Transverse colon (tissue), 4 donors: ENCODE measurements around the gene NQO2.

Experiments
- CTCF ChIP-seq, 5 experiments: fragments of 200-600 bp in 3 of 5; fragments of 450-650 bp in 2 of 5; sonication (generic) in 3 of 5; IDR thresholded peaks; 1 replicate in 2 of 5; 2 replicates in 3 of 5; pipeline ENCODE4 v1.5.1; 2016 to 2017; ENCODE audit warnings: antibody characterized with exemption in 5 of 5, inconsistent platforms in 3 of 5, mild to moderate bottlenecking in 2 of 5, moderate library complexity in 1 of 5
- EP300 ChIP-seq: sonication (generic); formaldehyde crosslinking; IDR thresholded peaks from one replicate; pipeline ENCODE4 v1.6.1; 2017; ENCODE audit warnings: antibody characterized with exemption, low read depth
- POLR2AphosphoS5 ChIP-seq, 3 donors: sonication (generic); formaldehyde crosslinking; IDR thresholded peaks; one replicate each; pipeline ENCODE4 v1.6.1; 2016; ENCODE audit warnings: antibody characterized with exemption in 3 of 3

- TF ChIP-seq CTCF (IDR thresholded peaks at IDR 0.05): no peak
- no peak for TF ChIP-seq EP300
- TF ChIP-seq POLR2AphosphoS5 (IDR thresholded peaks at IDR 0.05): peak; percentile 98 to 99 (median 98)
Observed at GRCh38 chr6:3063733-3064700, 64.3 kb downstream of the NQO2 start.
